GM23248 (cell line): ENCODE measurements around the gene CNGB1. TPM values are rescaled to one million over a fixed set of nuclear protein-coding genes. Genes with fewer than 3 reads are reported as not detected.

Source experiments
- DNase-seq: peaks from one replicate; pipeline ENCODE4 v3.0.0-alpha.2; 2015
- H2AFZ ChIP-seq: fragments of 200-600 bp; sonication (generic); 2 replicates; pipeline ENCODE4 v1.6.1; 2016; ENCODE audit warnings: antibody characterized with exemption
- H3F3A ChIP-seq: fragments of 200-600 bp; sonication (generic); 2 replicates; pipeline ENCODE4 v1.6.1; 2016; ENCODE audit warnings: mild to moderate bottlenecking, antibody characterized with exemption, mixed run types; ENCODE audit not compliant: insufficient read depth
- H3K27ac ChIP-seq: fragments of 200-600 bp; sonication (generic); 2 replicates; pipeline ENCODE4 v1.5.1; 2016; ENCODE audit warnings: mild to moderate bottlenecking
- H3K27me3 ChIP-seq: fragments of 200-600 bp; sonication (generic); replicated peaks from 2 replicates; pipeline ENCODE4 v1.6.1; 2016; ENCODE audit warnings: mild to moderate bottlenecking; ENCODE audit not compliant: insufficient read depth
- H3K36me3 ChIP-seq: fragments of 200-600 bp; sonication (generic); 2 replicates; pipeline ENCODE4 v1.6.1; 2016; ENCODE audit warnings: low read depth, mild to moderate bottlenecking
- H3K4me1 ChIP-seq: fragments of 200-600 bp; sonication (generic); 2 replicates; pipeline ENCODE4 v1.6.1; 2016; ENCODE audit warnings: mild to moderate bottlenecking; ENCODE audit not compliant: insufficient read depth
- H3K4me2 ChIP-seq: fragments of 200-600 bp; sonication (generic); one replicate; pipeline ENCODE4 v1.6.1; 2016; ENCODE audit warnings: mild to moderate bottlenecking; ENCODE audit not compliant: unreplicated experiment
- H3K4me3 ChIP-seq: fragments of 200-600 bp; sonication (generic); 2 replicates; pipeline ENCODE4 v1.5.1; 2016; ENCODE audit warnings: mild to moderate bottlenecking
- H3K79me2 ChIP-seq: fragments of 200-600 bp; sonication (generic); 2 replicates; pipeline ENCODE4 v1.6.1; 2016; ENCODE audit warnings: mild to moderate bottlenecking; ENCODE audit not compliant: insufficient read depth
- H3K9ac ChIP-seq: fragments of 200-600 bp; sonication (generic); 2 replicates; pipeline ENCODE4 v1.6.1; 2016; ENCODE audit warnings: mild to moderate bottlenecking
- H3K9me2 ChIP-seq: fragments of 200-600 bp; sonication (generic); 2 replicates; pipeline ENCODE4 v1.6.1; 2016; ENCODE audit warnings: mixed run types, mild to moderate bottlenecking, moderate library complexity; ENCODE audit not compliant: insufficient read depth
- H3K9me3 ChIP-seq: fragments of 200-600 bp; sonication (generic); one replicate; pipeline ENCODE4 v1.6.1; 2017; ENCODE audit warnings: low read depth
- H4K20me1 ChIP-seq: fragments of 200-600 bp; sonication (generic); 2 replicates; pipeline ENCODE4 v1.6.0; 2016; ENCODE audit not compliant: insufficient read depth
- EZH2 ChIP-seq: fragments of 200-600 bp; sonication (generic); IDR thresholded peaks from 2 replicates; pipeline ENCODE4 v1.6.1; 2018; ENCODE audit warnings: antibody characterized with exemption, mild to moderate bottlenecking; ENCODE audit not compliant: insufficient read depth, poor library complexity, severe bottlenecking
- EZH2phosphoT487 ChIP-seq: fragments of 200-600 bp; sonication (generic); IDR thresholded peaks from 2 replicates; pipeline ENCODE4 v1.6.1; 2018; ENCODE audit warnings: antibody characterized with exemption, moderate library complexity, mild to moderate bottlenecking, low read depth; ENCODE audit not compliant: insufficient read depth
- WGBS, 2 experiments: methylation state at CpG; one replicate each; pipeline ENCODE4 v1.1.6; 2015 to 2017; ENCODE audit warnings: low lambda C conversion rate in 2 of 2, low coverage in 1 of 2; ENCODE audit errors: missing lambda C conversion rate in 2 of 2; 5-methylcytosine and 5-hydroxymethylcytosine counted together
- in situ Hi-C: fragments of 300-500 bp; cut with MboI; formaldehyde crosslinking; loops from 2 replicates; pipeline ENCODE4 v1.15.0; 2020
- polyA plus RNA-seq: library from polyadenylated mRNA; unstranded; fragments of >200 nt; fragmentation: Nextera tagmentation; extraction: Ambion mirVana; gene quantifications from 2 replicates; pipeline ENCODE4 v1.2.1, GENCODE V29; 2016
- total RNA-seq: library from RNA; depleted of rRNA; stranded (reverse); fragments of >200 nt; shearing (Covaris generic); gene quantifications from 2 replicates; pipeline ENCODE4 v1.2.3, GENCODE V29; 2014

CNGB1 gene
- total and polyA plus RNA-seq, 2 experiments from 2014 or later: not detected

DNA sequence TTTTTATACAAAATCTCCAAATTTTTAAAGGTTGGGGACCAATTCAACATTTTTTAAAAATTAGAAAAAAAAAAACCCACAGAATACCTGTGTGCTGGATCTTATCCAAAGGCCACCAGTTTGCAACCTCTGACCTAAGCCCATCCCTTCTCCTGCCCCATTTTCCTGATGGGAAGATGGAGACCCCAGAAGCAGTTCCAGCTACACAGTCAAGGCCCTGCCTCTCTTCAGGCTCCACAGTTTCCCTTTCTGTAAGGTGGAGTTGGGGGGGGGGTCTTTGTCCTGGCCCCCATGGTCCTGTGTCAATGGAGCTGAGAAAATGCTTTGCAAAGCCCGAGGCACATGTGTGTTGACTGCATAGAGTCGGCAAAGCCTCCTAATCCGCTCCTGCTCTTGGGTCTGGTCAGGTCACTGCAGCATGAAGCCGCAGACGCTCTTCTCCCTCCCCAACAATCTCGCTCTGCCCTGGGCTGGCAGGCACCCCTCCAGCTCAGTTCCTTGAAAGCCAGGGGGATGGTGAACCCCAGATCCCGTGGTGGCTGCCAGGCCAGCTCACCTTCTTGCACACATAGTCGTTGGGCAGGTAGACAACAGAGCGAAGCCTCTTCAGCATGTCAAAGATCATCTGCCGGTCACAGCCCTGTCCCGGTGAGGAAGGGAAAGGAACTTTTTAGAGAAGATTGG lies 70.0 kb downstream of the CNGB1 start:
- in situ Hi-C loops: loop anchor here (5.0 kb wide), 1 partner anchor 106 kb away; no protein-coding TSS in a partner anchor

GRCh38 chr16:57899771-57900661 lies 70.9 kb downstream of the CNGB1 start:
- Histone ChIP-seq H3K36me3 (no peaks in the 10 kb centered on the region), H3F3A (0 out of 2 replicates have a peak, but pooled peaks cover 6% of the 10 kb centered on the region), H3K9me3 (no peaks in the 10 kb centered on the region), H3K79me2 (no peaks in the 10 kb centered on the region), H3K4me1 (no peaks in the 10 kb centered on the region), H3K9ac (no peak overlapping the region), H3K4me2 (no peak overlapping the region), H3K4me3 (no peak overlapping the region), H3K27me3 (peaks cover 8% of the 10 kb centered on the region; the same call in 1 of the 2 replicates), H4K20me1 (no peaks in the 10 kb centered on the region), H3K27ac (no peak overlapping the region), H2AFZ (no peak overlapping the region), H3K9me2 (no peaks in the 10 kb centered on the region)
- TF ChIP-seq EZH2phosphoT487: no peak
- no peak for TF ChIP-seq EZH2
- in situ Hi-C loops: loop anchor here (5.0 kb wide), 1 partner anchor 107 kb away; no protein-coding TSS in a partner anchor
- 27 to 31% methylated on average over 12 of the region's 12 CpGs for WGBS, 2 experiments
- DNase-seq: peak; percentile 73

More for the DNA sequence above, 70.0 kb downstream of the CNGB1 start:
- Histone ChIP-seq H3F3A (0 out of 2 replicates have a peak, but pooled peaks cover 2% of the 10 kb centered on the region), H3K4me1 (no peaks in the 10 kb centered on the region), H2AFZ (no peak overlapping the region), H3K9me2 (no peaks in the 10 kb centered on the region), H3K79me2 (no peaks in the 10 kb centered on the region), H3K36me3 (no peaks in the 10 kb centered on the region), H3K4me2 (no peak overlapping the region), H3K27ac (no peak overlapping the region), H3K9ac (no peak overlapping the region), H3K4me3 (no peak overlapping the region), H3K27me3 (peaks cover 11% of the 10 kb centered on the region; the same call in 1 of the 2 replicates), H3K9me3 (no peaks in the 10 kb centered on the region), H4K20me1 (no peaks in the 10 kb centered on the region)
- DNase-seq: no peak
- WGBS, 2 experiments: 57 to 61% methylated on average over 11 of the region's 11 CpGs
- no peak for TF ChIP-seq EZH2
- no peak for TF ChIP-seq EZH2phosphoT487

DNA sequence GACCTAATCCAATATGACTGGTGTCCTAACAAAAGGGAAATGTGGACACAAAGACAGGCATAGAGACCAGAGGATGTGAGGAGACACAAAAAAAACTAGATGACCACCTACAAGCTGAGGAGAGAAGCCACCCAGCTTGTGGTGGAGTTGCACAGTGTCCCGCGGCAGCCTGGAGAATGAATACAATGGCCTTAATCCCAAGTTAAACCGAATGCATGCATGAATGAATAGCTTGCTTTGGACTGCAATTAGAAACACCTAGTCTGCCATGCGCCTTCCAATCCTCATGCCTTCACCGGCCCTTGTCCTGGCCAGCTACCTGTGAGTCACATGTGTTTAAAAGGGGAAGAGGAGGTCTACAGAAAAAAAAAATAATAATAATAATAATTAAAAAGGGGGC lies 72.0 kb downstream of the CNGB1 start:
- no peak overlapping the region for H3K9ac ChIP-seq
- peaks cover 6% of the 10 kb centered on the region; the same call in 1 of the 2 replicates for H3F3A ChIP-seq
- H2AFZ ChIP-seq: no peak overlapping the region
- WGBS, 2 experiments: 62 to 63% methylated on average over 5 of the region's 5 CpGs
- DNase-seq: no peak
- peaks cover 5% of the 10 kb centered on the region; the same call in 1 of the 2 replicates for H3K27me3 ChIP-seq
- no peak overlapping the region for H3K4me2 ChIP-seq
- H3K4me1 ChIP-seq: peaks cover under 1% of the 10 kb centered on the region; the same call in 1 of the 2 replicates
- H3K36me3 ChIP-seq: no peaks in the 10 kb centered on the region
- H3K9me3 ChIP-seq: no peaks in the 10 kb centered on the region
- H3K79me2 ChIP-seq: no peaks in the 10 kb centered on the region
- TF ChIP-seq EZH2 (no peak), EZH2phosphoT487 (no peak)
- in situ Hi-C loops: no loop called here
- no peaks in the 10 kb centered on the region for H3K9me2 ChIP-seq
- no peak overlapping the region for H3K27ac ChIP-seq
- H3K4me3 ChIP-seq: no peak overlapping the region
- H4K20me1 ChIP-seq: no peaks in the 10 kb centered on the region

- Histone ChIP-seq H3K9me3 (no peaks in the 10 kb centered on the region), H2AFZ (no peak overlapping the region), H3F3A (peaks cover 6% of the 10 kb centered on the region; the same call in 1 of the 2 replicates), H3K79me2 (no peaks in the 10 kb centered on the region), H3K27me3 (no peaks in the 10 kb centered on the region), H3K36me3 (no peaks in the 10 kb centered on the region), H3K4me2 (no peak overlapping the region), H3K9ac (no peak overlapping the region), H4K20me1 (no peaks in the 10 kb centered on the region), H3K9me2 (no peaks in the 10 kb centered on the region), H3K4me3 (no peak overlapping the region), H3K4me1 (peaks cover 7% of the 10 kb centered on the region), H3K27ac (no peak overlapping the region)
- WGBS, 2 experiments: 69% methylated on average over 4 of the region's 4 CpGs
- DNase-seq: no peak
- TF ChIP-seq EZH2 (no peak), EZH2phosphoT487 (no peak)
- in situ Hi-C loops: no loop called here
Observed at GRCh38 chr16:57897996-57898395, 72.9 kb downstream of the CNGB1 start.
